K562 (cell line): ENCODE results near the gene MTFMT. TPM values are rescaled to one million over a fixed set of nuclear protein-coding genes. Genes with fewer than 3 reads are reported as not detected.

Experiments
- ATAC-seq: fragments of 200-7000 bp; cut with Tn5 transposase; 3 replicates; pipeline ENCODE4 v1.9.1; 2020; ENCODE audit warnings: moderate library complexity
- BruUV-seq: library from RNA; stranded (reverse); fragments of 400-500 nt; replicated peaks from 2 replicates; lab custom pipeline; 2021; lab: Mats Ljungman, UMichigan
- CTCF ChIA-PET: fragments of 300-600 bp; formaldehyde crosslinking; extraction: SDS; loops from one replicate; lab custom pipeline; 2021; ENCODE audit warnings: low intra/inter-chr PET ratio; lab: Yijun Ruan, JAX
- POLR2A ChIA-PET: fragments of 300-600, 350-650 bp; sonication (Branson Sonifier 250); formaldehyde crosslinking; extraction: SDS; loops from one replicate; lab custom pipeline; 2021; ENCODE audit warnings: antibody characterized with exemption, inconsistent platforms; lab: Yijun Ruan, JAX
- DNase-seq, 4 experiments: peaks; one replicate each; pipeline versions ENCODE4 v3.0.0 to v3.0.0-alpha.2; 2011 to 2018; ENCODE audit warnings: low spot score in 3 of 4, mixed read lengths in 3 of 4; ENCODE audit errors: extremely low read depth in 1 of 4
- FAIRE-seq: peaks from 2 replicates; lab custom pipeline; 2011; peaks lifted over from hg19 to GRCh38; lab: Jason Lieb, UNC
- H2AFZ ChIP-seq: 2 replicates; pipeline ENCODE4 v1.6.0; 2011; ENCODE audit warnings: low read depth, low read length, control low read depth, inconsistent platforms
- H3K27ac ChIP-seq: fragments of 200-600 bp; 3 replicates; pipeline ENCODE4 v1.8.0; 2011; ENCODE audit warnings: low read depth, mild to moderate bottlenecking, control low read depth, inconsistent platforms, low read length, moderate library complexity, mixed read lengths; ENCODE audit errors: extremely low read depth
- H3K27me3 ChIP-seq, 2 experiments: fragments of 300-600 bp in 1 of 2; 2 replicates in 1 of 2; 3 replicates in 1 of 2; pipeline versions ENCODE4 v1.6.0 to v1.8.0; 2011; ENCODE audit warnings: inconsistent platforms in 2 of 2, low read length in 2 of 2, mild to moderate bottlenecking in 1 of 2, mixed read lengths in 1 of 2, moderate library complexity in 1 of 2; ENCODE audit not compliant: control insufficient read depth in 2 of 2, insufficient read depth in 2 of 2
- H3K36me3 ChIP-seq: fragments of 300-600 bp; 3 replicates; pipeline ENCODE4 v1.8.0; 2011; ENCODE audit warnings: mild to moderate bottlenecking, low read length, inconsistent platforms; ENCODE audit not compliant: control insufficient read depth, insufficient read depth
- H3K4me1 ChIP-seq, 2 experiments: fragments of 200-600 bp in 1 of 2; replicated peaks in 1 of 2; 2 replicates in 1 of 2; 3 replicates in 1 of 2; pipeline versions ENCODE4 v1.5.1 to v1.8.0; 2011; ENCODE audit warnings: inconsistent platforms in 2 of 2, low read length in 2 of 2, mild to moderate bottlenecking in 1 of 2, mixed read lengths in 1 of 2, moderate library complexity in 1 of 2; ENCODE audit not compliant: control insufficient read depth in 2 of 2, insufficient read depth in 2 of 2
- H3K4me2 ChIP-seq: 2 replicates; pipeline ENCODE4 v1.6.1; 2011; ENCODE audit warnings: low read length, control low read depth, inconsistent platforms, mixed read lengths; ENCODE audit not compliant: insufficient read depth
- H3K4me3 ChIP-seq: fragments of 200-600 bp; sonication (generic), shearing (Covaris generic); 2 replicates; pipeline ENCODE4 v1.5.1; 2016; ENCODE audit warnings: control low read depth, inconsistent platforms
- H3K79me2 ChIP-seq: fragments of 200-600 bp; 3 replicates; pipeline ENCODE4 v1.8.0; 2011; ENCODE audit warnings: low read length, inconsistent platforms; ENCODE audit not compliant: control insufficient read depth, insufficient read depth
- H3K9ac ChIP-seq, 2 experiments: 2 replicates each; pipeline versions ENCODE4 v1.6.0 to v1.6.1; 2011; ENCODE audit warnings: low read depth in 2 of 2, low read length in 2 of 2, control low read depth in 1 of 2, inconsistent platforms in 1 of 2, mild to moderate bottlenecking in 1 of 2, mixed read lengths in 1 of 2; ENCODE audit not compliant: insufficient read depth in 1 of 2
- H3K9me1 ChIP-seq: one replicate; pipeline ENCODE4 v1.6.0; 2011; ENCODE audit warnings: inconsistent platforms, mild to moderate bottlenecking, low read length, moderate library complexity; ENCODE audit not compliant: control insufficient read depth, insufficient read depth
- H3K9me3 ChIP-seq: replicated peaks from 2 replicates; pipeline ENCODE4 v1.5.1; 2011; ENCODE audit warnings: low read depth, low read length, inconsistent platforms; ENCODE audit not compliant: control insufficient read depth, insufficient read depth
- H4K20me1 ChIP-seq: replicated peaks from 2 replicates; pipeline ENCODE4 v1.6.1; 2011; ENCODE audit warnings: low read length, inconsistent platforms, mixed read lengths; ENCODE audit not compliant: control insufficient read depth, insufficient read depth
- ADNP ChIP-seq: fragments of 200-800 bp; sonication (Bioruptor generic); IDR thresholded peaks from 2 replicates; pipeline ENCODE4 v1.6.1; 2016; ENCODE audit warnings: missing genetic modification characterization, missing compliant biosample characterization
- BMI1 ChIP-seq: fragments of 150-350 bp; IDR thresholded peaks from 2 replicates; pipeline ENCODE4 v1.6.1; 2014; ENCODE audit warnings: low read length
- CBFB ChIP-seq: sonication (generic); formaldehyde crosslinking; IDR thresholded peaks from 2 replicates; pipeline ENCODE4 v1.4.0; 2020; ENCODE audit warnings: mild to moderate bottlenecking, missing genetic modification reagents
- KLF16 ChIP-seq: IDR thresholded peaks from 2 replicates; pipeline ENCODE4 v1.6.1; 2016; ENCODE audit warnings: antibody characterized with exemption
- PHF8 ChIP-seq: fragments of 200-600 bp; sonication (generic); IDR thresholded peaks from 2 replicates; pipeline ENCODE4 v1.6.1; 2012; ENCODE audit warnings: mixed run types, mild to moderate bottlenecking, inconsistent platforms, low read length, moderate library complexity, borderline replicate concordance
- RNF219 ChIP-seq: fragments of 250-450 bp; sonication (Bioruptor Pico); IDR thresholded peaks from 2 replicates; pipeline ENCODE4 v1.5.0; 2022; ENCODE audit warnings: mild to moderate bottlenecking
- ZNF232 ChIP-seq: sonication (generic); formaldehyde crosslinking; IDR thresholded peaks from 2 replicates; pipeline ENCODE4 v1.8.0; 2022; ENCODE audit warnings: mild to moderate bottlenecking, missing genetic modification reagents
- ZNF639 ChIP-seq, 2 experiments: fragments of 200-800 bp in 1 of 2; sonication (Bioruptor generic) in 1 of 2; sonication (generic) in 1 of 2; formaldehyde crosslinking in 1 of 2; IDR thresholded peaks in 1 of 2; conservative IDR thresholded peaks in 1 of 2; 2 replicates each; pipeline versions ENCODE4 v1.5.0 to v1.6.1; 2016 to 2020; ENCODE audit warnings: missing compliant biosample characterization in 1 of 2, missing genetic modification characterization in 1 of 2, missing genetic modification reagents in 1 of 2
- ZNF655 ChIP-seq: fragments of 250-450 bp; sonication (Bioruptor Pico); IDR thresholded peaks from 2 replicates; pipeline ENCODE4 v1.5.0; 2021
- in situ Hi-C: fragments of 300-500 bp; cut with MboI; formaldehyde crosslinking; loops from 4 replicates; pipeline ENCODE4 v1.15.0; 2018; ENCODE audit warnings: inconsistent platforms, mixed read lengths
- intact Hi-C: fragments of 100-400 bp; cut with micrococcal nuclease; formaldehyde crosslinking; loops from 2 replicates; pipeline ENCODE4 v1.14.2; 2022
- polyA plus RNA-seq, 8 experiments: library from polyadenylated mRNA; depleted of rRNA in 4 of 8; stranded (reverse) in 5 of 8; unstranded in 3 of 8; fragments of >200 nt; fragmentation: Nextera tagmentation in 2 of 8; fragmentation: Illumina TruSeq in 1 of 8; extraction: Ambion mirVana in 2 of 8; extraction: Trizol in 1 of 8; gene quantifications; 2 replicates each; pipeline versions ENCODE4 v1.2.1 to v1.2.3, GENCODE V29; 2011 to 2014; ENCODE audit warnings: inconsistent platforms in 1 of 8, missing spikeins in 1 of 8
- total RNA-seq, 7 experiments: library from RNA; depleted of rRNA in 6 of 7; stranded (reverse); fragments of >200 nt in 6 of 7; fragmentation: Illumina TruSeq in 2 of 7; extraction: Trizol in 2 of 7; gene quantifications; 2 replicates each; pipeline versions ENCODE4 v1.2.1 to v1.2.3, GENCODE V29; 2011 to 2021; ENCODE audit warnings: low replicate concordance in 1 of 7

Gene MTFMT
- total and polyA plus RNA-seq, 9 of the 15 experiments (the other 6 are each of a cell fraction or from before 2014, with no cell fraction given), result 1.4 to 31.1 (median 16.2) TPM

GRCh38 chr15:65021488-65021887 is 8.0 kb downstream of the MTFMT start:
- Histone ChIP-seq H3K4me2 (no peak overlapping the region), H2AFZ (no peak overlapping the region), H3K9me1 (no peaks in the 10 kb centered on the region), H3K9ac (no peak overlapping the region), H3K9me3 (no peaks in the 10 kb centered on the region), H3K27ac (no peak overlapping the region), H3K27me3 (no peaks in the 10 kb centered on the region), H3K79me2 (no peaks in the 10 kb centered on the region), H3K4me3 (no peak overlapping the region), H3K36me3 (peaks cover 57% of the 10 kb centered on the region), H4K20me1 (no peaks in the 10 kb centered on the region), H3K4me1 (no peaks in the 10 kb centered on the region)
- CTCF ChIA-PET, result no interaction called here
- FAIRE-seq (no peak), DNase-seq (no peak), ATAC-seq (no peak)
- in situ Hi-C loops (no loop called here), intact Hi-C loops (no loop called here)
- BruUV-seq, result no TSS peak
- POLR2A ChIA-PET, result interaction anchor here (1.6 kb wide), 1 partner anchor 16 kb away, joined by 3 read pairs; no protein-coding TSS in a partner anchor
- TF ChIP-seq ZNF639 (CRISPR knock-in tag; conservative IDR thresholded peaks at IDR 0.05 in 1 of 2, IDR thresholded peaks at IDR 0.05 in 1 of 2), result no peak
- TF ChIP-seq CBFB (CRISPR knock-in tag), result no peak
- TF ChIP-seq ADNP (tag), result no peak
- TF ChIP-seq ZNF655 (CRISPR knock-in tag), result no peak
- no peak for TF ChIP-seq ZNF232 (CRISPR knock-in tag)
- no peak for TF ChIP-seq RNF219
- TF ChIP-seq BMI1, result no peak
- TF ChIP-seq KLF16, result no peak
- TF ChIP-seq PHF8, result no peak
